NK-92 (cell line): Measurements from ENCODE around the gene SYTL1.

Experiments used
- DNase-seq: peaks from one replicate; lab custom pipeline; 2025; ENCODE audit not compliant: unreplicated experiment; lab: John Stamatoyannopoulos, UW

Gene SYTL1

DNA sequence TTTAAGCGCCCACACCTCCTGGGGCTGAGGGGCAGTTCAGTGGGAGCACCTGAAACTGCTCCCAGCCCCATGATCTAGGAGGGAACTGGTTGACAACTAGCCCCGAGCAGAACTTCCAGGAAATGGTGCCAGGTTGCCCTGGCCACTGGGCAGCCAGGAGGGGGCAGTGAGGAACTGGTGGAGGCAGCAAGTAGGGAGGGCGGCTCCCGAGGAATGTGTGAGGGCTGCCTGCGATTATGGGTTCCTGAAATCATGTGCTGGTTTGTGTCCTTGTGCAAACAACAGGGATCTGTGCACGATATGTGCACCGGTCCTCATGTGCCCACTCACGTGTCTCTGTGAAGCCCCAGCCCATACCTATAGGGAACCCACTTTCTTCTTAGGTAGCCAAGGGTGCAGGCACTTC lies 60.5 kb downstream of the SYTL1 start:
- DNase-seq, result no peak

DNA sequence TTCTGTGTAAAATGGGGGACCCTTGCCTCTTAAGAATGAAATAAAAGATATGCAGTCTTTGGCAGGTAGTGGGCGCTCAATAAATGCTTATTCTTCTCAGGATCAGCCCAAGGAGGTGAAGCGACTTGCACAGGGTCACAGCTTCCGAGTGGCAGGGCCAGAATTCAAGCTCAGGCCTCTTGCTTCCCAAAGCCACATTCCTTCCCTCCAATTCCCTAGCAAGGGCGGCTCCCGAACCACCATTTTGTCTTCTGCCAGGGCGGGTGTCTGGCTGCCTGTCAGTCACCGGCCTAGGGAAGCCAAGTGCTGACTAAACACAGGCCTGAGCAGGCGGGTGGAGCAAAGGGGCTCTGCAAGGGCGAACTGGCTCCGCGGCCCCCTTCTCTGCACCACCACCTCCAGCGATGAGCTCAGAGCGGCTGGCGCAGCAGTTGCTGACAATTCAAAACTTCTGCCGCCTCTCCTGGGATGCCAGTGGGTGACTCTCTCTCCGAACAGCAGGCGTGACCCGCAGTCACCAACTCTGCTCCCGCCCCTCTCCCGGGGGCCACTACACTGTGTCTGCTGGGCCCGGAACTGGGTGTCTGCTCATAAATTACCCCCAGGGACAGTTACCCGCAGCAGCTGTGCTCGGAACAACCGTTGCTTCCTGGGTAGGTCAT lies 61.4 kb downstream of the SYTL1 start:
- no peak for DNase-seq
